Measurements from ENCODE around the gene RBFOX2. TPM values are rescaled to one million over a fixed set of nuclear protein-coding genes. Genes with fewer than 3 reads are reported as not detected.
"Not testable (repeated sequence)": the region's sequence is repeated elsewhere in the genome, so short reads cannot be mapped to it uniquely, and the experiment has no call there.

RBFOX2 gene
- total and polyA plus RNA-seq, 2 experiments from 2014 or later = 299 to 339 TPM

- peak overlapping the region; percentile 59 for H3K27ac ChIP-seq
- DNase-seq (ENCODE audit: low read depth in 1 of 2, low spot score in 1 of 2) = no peak
- H3K4me3 ChIP-seq = no peak overlapping the region
- H3K36me3 ChIP-seq = peaks cover 19% of the 10 kb centered on the region
- H3K27me3 ChIP-seq = no peaks in the 10 kb centered on the region
- H3K9me3 ChIP-seq (ENCODE audit: low read depth) = no peaks in the 10 kb centered on the region
- TF ChIP-seq, protein P1, sequence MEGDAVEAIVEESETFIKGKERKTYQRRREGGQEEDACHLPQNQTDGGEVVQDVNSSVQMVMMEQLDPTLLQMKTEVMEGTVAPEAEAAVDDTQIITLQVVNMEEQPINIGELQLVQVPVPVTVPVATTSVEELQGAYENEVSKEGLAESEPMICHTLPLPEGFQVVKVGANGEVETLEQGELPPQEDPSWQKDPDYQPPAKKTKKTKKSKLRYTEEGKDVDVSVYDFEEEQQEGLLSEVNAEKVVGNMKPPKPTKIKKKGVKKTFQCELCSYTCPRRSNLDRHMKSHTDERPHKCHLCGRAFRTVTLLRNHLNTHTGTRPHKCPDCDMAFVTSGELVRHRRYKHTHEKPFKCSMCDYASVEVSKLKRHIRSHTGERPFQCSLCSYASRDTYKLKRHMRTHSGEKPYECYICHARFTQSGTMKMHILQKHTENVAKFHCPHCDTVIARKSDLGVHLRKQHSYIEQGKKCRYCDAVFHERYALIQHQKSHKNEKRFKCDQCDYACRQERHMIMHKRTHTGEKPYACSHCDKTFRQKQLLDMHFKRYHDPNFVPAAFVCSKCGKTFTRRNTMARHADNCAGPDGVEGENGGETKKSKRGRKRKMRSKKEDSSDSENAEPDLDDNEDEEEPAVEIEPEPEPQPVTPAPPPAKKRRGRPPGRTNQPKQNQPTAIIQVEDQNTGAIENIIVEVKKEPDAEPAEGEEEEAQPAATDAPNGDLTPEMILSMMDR (IDR thresholded peaks at IDR 0.05; ENCODE audit: low read depth, low read length) = no peak
- H3K4me1 ChIP-seq (ENCODE audit: low read depth) = peaks cover 24% of the 10 kb centered on the region
These were observed 216.0 kb downstream of the RBFOX2 start for GRCh38 chr22:35812600-35812999.

DNA sequence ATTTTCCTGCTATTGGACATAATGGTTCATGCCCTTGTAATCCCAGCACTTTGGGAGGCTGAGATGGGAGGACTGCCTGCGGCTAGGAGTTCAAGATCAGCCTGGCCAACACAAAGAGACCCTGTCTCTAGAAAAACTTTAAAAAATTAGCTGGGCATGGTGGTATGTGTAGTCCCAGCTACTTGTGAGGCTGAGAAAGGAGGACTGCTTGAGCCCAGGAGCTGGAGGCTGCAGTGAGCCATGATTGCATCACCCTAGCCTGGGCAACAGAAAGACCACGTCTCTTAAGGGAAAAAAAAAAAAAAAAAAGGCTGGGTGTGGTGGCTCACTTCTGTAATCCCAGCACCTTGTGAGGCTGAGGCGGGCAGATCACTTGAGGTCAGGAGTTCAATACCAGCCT lies 217.0 kb downstream of the RBFOX2 start:
- TF ChIP-seq, protein P1 (IDR thresholded peaks at IDR 0.05; ENCODE audit: low read depth, low read length) = no peak
- Histone ChIP-seq H3K27me3 (no peaks in the 10 kb centered on the region), H3K36me3 (peaks cover 24% of the 10 kb centered on the region), H3K4me3 (no peak overlapping the region), H3K27ac (no peak overlapping the region), H3K4me1 (ENCODE audit: low read depth) (peaks cover 24% of the 10 kb centered on the region), H3K9me3 (ENCODE audit: low read depth) (no peaks in the 10 kb centered on the region)
- DNase-seq (ENCODE audit: low read depth in 1 of 2, low spot score in 1 of 2) = no peak

DNA sequence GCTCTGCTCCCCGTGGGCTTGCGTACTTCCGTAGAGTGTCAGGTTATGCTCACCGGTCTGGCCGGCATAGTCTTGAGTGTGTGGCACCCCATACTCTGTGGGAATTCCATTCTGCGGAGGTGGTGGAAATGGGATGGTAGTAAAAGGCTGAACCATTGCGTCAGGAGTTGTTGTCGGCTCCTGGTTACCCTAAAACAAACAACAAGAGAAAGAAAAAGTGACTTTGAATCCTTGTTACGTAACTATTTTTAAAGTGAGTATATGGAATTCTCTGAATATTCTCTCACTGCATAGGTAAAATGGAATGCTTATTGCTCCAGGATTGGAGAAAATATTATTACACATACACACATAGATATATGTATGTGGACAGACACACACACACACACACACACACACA lies 218.8 kb downstream of the RBFOX2 start:
- H3K9me3 ChIP-seq (ENCODE audit: low read depth) = no peaks in the 10 kb centered on the region
- H3K36me3 ChIP-seq = peaks cover 37% of the 10 kb centered on the region
- peaks cover 16% of the 10 kb centered on the region for H3K4me1 ChIP-seq (ENCODE audit: low read depth)
- TF ChIP-seq, protein P1 (IDR thresholded peaks at IDR 0.05; ENCODE audit: low read depth, low read length) = no peak
- no peak for DNase-seq (ENCODE audit: low read depth in 1 of 2, low spot score in 1 of 2)
- no peak overlapping the region for H3K27ac ChIP-seq
- H3K27me3 ChIP-seq = no peaks in the 10 kb centered on the region
- H3K4me3 ChIP-seq = no peak overlapping the region

DNA sequence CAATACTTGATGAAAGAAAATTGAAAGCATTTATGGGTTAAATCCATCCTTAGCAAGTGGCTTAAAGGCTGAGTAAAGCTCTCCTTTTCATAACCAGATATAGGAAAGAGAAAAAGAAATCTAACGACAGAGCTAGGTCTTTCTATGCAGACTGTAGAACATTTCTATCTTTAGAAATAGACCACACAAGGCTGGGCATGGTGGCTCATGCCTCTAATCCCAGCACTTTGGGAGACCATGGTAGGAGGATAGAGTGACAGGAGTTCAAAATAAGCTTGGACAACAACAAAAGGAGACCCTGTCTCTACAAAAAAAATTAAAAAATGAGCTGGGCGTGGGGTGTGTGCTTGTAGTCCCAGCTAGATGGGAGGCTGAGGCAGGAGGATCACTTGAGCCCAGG lies 220.2 kb downstream of the RBFOX2 start:
- Histone ChIP-seq H3K36me3 (peaks cover 41% of the 10 kb centered on the region), H3K4me3 (no peak overlapping the region), H3K27me3 (no peaks in the 10 kb centered on the region), H3K27ac (peak overlapping the region; percentile 61), H3K9me3 (ENCODE audit: low read depth) (no peaks in the 10 kb centered on the region), H3K4me1 (ENCODE audit: low read depth) (peaks cover 8% of the 10 kb centered on the region)
- no peak for DNase-seq (ENCODE audit: low read depth in 1 of 2, low spot score in 1 of 2)
- TF ChIP-seq, protein P1 (IDR thresholded peaks at IDR 0.05; ENCODE audit: low read depth, low read length) = no peak

DNA sequence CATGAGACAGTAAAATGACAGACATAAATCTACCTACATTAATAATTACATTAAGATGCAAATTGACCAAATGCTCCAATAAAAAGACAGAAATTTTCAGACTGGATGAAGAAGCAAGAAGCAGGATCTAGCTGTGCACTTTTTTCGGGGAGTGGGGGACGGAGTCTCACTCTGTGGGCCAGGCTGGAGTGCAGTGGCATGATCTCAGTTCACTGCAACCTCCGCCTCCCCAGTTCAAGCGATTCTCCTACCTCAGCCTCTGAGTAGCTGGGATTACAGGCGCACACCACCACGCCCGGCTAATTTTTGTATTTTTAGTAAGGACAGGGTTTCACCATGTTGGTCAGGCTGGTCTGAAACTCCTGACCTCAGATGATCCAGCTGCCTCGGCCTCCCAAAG lies 222.0 kb downstream of the RBFOX2 start:
- not testable (repeated sequence) for DNase-seq (ENCODE audit: low read depth in 1 of 2, low spot score in 1 of 2); H3K27me3 ChIP-seq; H3K9me3 ChIP-seq (ENCODE audit: low read depth); H3K4me1 ChIP-seq (ENCODE audit: low read depth); H3K4me3 ChIP-seq
- Histone ChIP-seq H3K27ac (peak overlapping the region; percentile 23), H3K36me3 (peaks cover 44% of the 10 kb centered on the region)

GRCh38 chr22:35805466-35805865 lies 223.2 kb downstream of the RBFOX2 start:
- no peaks in the 10 kb centered on the region for H3K27me3 ChIP-seq
- H3K36me3 ChIP-seq = peaks cover 44% of the 10 kb centered on the region
- H3K4me3 ChIP-seq = no peak overlapping the region
- TF ChIP-seq, protein P1 (IDR thresholded peaks at IDR 0.05; ENCODE audit: low read depth, low read length) = no peak
- H3K27ac ChIP-seq = no peak overlapping the region
- H3K9me3 ChIP-seq (ENCODE audit: low read depth) = no peaks in the 10 kb centered on the region
- H3K4me1 ChIP-seq (ENCODE audit: low read depth) = peaks cover 20% of the 10 kb centered on the region
- DNase-seq (ENCODE audit: low read depth in 1 of 2, low spot score in 1 of 2) = no peak

All from cardiac muscle cell (in vitro differentiated cells and primary cell).